DND-41 (cell line): ENCODE results near the gene IL1R2.

Experiments
- ATAC-seq: fragments of 200-7000 bp; cut with Tn5 transposase; 3 replicates; pipeline ENCODE4 v1.9.1; 2021; ENCODE audit warnings: low read depth; ENCODE audit not compliant: insufficient read depth
- DNase-seq: peaks from one replicate; pipeline ENCODE4 v3.0.0-alpha.2; 2020
- H2AFZ ChIP-seq: 2 replicates; pipeline ENCODE4 v1.6.0; 2012; ENCODE audit warnings: low read depth, low read length
- H3K27ac ChIP-seq: 2 replicates; pipeline ENCODE4 v1.5.1; 2012; ENCODE audit warnings: low read length, inconsistent platforms
- H3K27me3 ChIP-seq: fragments of 200-600 bp; sonication (generic); 2 replicates; pipeline ENCODE4 v1.6.0; 2012; ENCODE audit warnings: low read length, mild to moderate bottlenecking, inconsistent platforms; ENCODE audit not compliant: insufficient read depth, poor library complexity
- H3K36me3 ChIP-seq: 2 replicates; pipeline ENCODE4 v1.5.1; 2012; ENCODE audit warnings: low read length, inconsistent platforms; ENCODE audit not compliant: insufficient read depth
- H3K4me1 ChIP-seq: 2 replicates; pipeline ENCODE4 v1.5.1; 2012; ENCODE audit warnings: mild to moderate bottlenecking, low read length; ENCODE audit not compliant: insufficient read depth
- H3K4me2 ChIP-seq: 2 replicates; pipeline ENCODE4 v1.6.0; 2012; ENCODE audit warnings: mild to moderate bottlenecking, moderate library complexity, low read length, inconsistent platforms; ENCODE audit not compliant: insufficient read depth
- H3K4me3 ChIP-seq, 2 experiments: fragments of 200-600 bp in 1 of 2; shearing (Covaris generic) in 1 of 2; 2 replicates each; pipeline ENCODE4 v1.5.1; 2012 to 2016; ENCODE audit warnings: inconsistent platforms in 2 of 2, low read length in 2 of 2, mild to moderate bottlenecking in 2 of 2, low read depth in 1 of 2, moderate library complexity in 1 of 2
- H3K79me2 ChIP-seq: 2 replicates; pipeline ENCODE4 v1.6.0; 2012; ENCODE audit warnings: low read length, inconsistent platforms; ENCODE audit not compliant: insufficient read depth
- H3K9ac ChIP-seq: 2 replicates; pipeline ENCODE4 v1.6.0; 2012; ENCODE audit warnings: low read depth, mild to moderate bottlenecking, inconsistent platforms, low read length, moderate library complexity
- H3K9me3 ChIP-seq: 2 replicates; pipeline ENCODE4 v1.5.1; 2012; ENCODE audit warnings: low read length, moderate library complexity, mild to moderate bottlenecking, inconsistent platforms; ENCODE audit not compliant: insufficient read depth, severe bottlenecking
- H4K20me1 ChIP-seq: 2 replicates; pipeline ENCODE4 v1.6.0; 2012; ENCODE audit warnings: low read length; ENCODE audit not compliant: insufficient read depth
- EZH2 ChIP-seq: IDR thresholded peaks from 3 replicates; pipeline ENCODE4 v1.6.1; 2012; ENCODE audit warnings: borderline replicate concordance, low read depth, mild to moderate bottlenecking, moderate library complexity, low read length, inconsistent platforms; ENCODE audit not compliant: severe bottlenecking
- TF ChIP-seq, protein P1 (sequence below): IDR thresholded peaks from 2 replicates; pipeline ENCODE4 v1.5.1; 2012; ENCODE audit warnings: borderline replicate concordance, low read length, moderate library complexity, mild to moderate bottlenecking; ENCODE audit not compliant: poor library complexity, severe bottlenecking; ENCODE audit errors: extremely low read depth

The IL1R2 gene

DNA sequence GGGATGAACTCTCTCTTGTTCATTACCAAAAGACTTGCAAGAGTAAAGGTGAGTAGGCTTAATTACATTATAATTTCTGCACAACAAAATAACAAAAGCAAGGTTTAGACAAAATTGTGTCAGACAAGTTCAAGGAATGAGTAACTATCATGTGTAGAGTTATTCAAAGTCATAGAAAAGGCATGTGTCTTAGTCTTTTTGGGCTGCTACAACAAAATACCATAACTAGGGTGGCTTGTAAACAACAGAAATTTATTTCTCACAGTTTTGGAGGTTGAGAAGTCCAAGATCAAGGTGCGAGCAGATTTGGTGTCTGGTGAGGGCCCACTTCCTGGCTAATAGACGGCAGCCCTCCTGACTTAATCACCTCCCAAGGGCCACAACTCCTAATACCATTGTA lies 37.6 kb downstream of the IL1R2 start:
- no peak overlapping the region for H3K9ac ChIP-seq
- no peaks in the 10 kb centered on the region for H3K36me3 ChIP-seq
- DNase-seq (no peak), ATAC-seq (no peak)
- no peak overlapping the region for H3K4me2 ChIP-seq
- H2AFZ ChIP-seq, result no peak overlapping the region
- peaks cover 8% of the 10 kb centered on the region for H3K4me1 ChIP-seq
- H3K4me3 ChIP-seq, result no peak overlapping the region
- no peaks in the 10 kb centered on the region for H3K9me3 ChIP-seq
- H4K20me1 ChIP-seq, result no peaks in the 10 kb centered on the region
- no peak overlapping the region for H3K27ac ChIP-seq
- H3K79me2 ChIP-seq, result no peaks in the 10 kb centered on the region
- TF ChIP-seq, protein P1, sequence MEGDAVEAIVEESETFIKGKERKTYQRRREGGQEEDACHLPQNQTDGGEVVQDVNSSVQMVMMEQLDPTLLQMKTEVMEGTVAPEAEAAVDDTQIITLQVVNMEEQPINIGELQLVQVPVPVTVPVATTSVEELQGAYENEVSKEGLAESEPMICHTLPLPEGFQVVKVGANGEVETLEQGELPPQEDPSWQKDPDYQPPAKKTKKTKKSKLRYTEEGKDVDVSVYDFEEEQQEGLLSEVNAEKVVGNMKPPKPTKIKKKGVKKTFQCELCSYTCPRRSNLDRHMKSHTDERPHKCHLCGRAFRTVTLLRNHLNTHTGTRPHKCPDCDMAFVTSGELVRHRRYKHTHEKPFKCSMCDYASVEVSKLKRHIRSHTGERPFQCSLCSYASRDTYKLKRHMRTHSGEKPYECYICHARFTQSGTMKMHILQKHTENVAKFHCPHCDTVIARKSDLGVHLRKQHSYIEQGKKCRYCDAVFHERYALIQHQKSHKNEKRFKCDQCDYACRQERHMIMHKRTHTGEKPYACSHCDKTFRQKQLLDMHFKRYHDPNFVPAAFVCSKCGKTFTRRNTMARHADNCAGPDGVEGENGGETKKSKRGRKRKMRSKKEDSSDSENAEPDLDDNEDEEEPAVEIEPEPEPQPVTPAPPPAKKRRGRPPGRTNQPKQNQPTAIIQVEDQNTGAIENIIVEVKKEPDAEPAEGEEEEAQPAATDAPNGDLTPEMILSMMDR, result no peak
- no peak for TF ChIP-seq EZH2
- H3K27me3 ChIP-seq, result peaks cover 14% of the 10 kb centered on the region

DNA sequence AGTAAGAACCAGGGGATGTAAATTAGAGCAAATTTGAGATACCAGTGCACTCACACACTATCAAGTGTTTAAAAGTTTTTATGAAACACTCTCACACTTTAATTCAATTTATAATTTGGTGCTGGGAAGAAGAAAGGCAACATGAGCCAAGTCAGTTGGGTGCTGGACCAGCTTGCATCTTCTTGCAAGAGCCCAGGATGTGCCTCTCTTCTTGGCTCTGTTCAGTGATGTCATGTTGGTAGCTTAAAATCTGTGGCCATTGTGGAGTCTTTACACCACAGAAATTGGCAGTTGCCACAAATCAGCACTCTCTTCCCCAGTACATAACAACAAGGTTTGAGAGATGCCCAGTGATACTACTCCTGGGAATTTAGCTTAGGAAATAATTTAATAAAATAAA lies 38.2 kb downstream of the IL1R2 start:
- no peak overlapping the region for H3K9ac ChIP-seq
- peaks cover 8% of the 10 kb centered on the region for H3K4me1 ChIP-seq
- no peak for ATAC-seq
- H3K79me2 ChIP-seq, result no peaks in the 10 kb centered on the region
- TF ChIP-seq, protein P1, result no peak
- TF ChIP-seq EZH2, result no peak
- no peak overlapping the region for H3K4me2 ChIP-seq
- no peaks in the 10 kb centered on the region for H3K36me3 ChIP-seq
- H2AFZ ChIP-seq, result no peak overlapping the region
- peaks cover 14% of the 10 kb centered on the region for H3K27me3 ChIP-seq
- H3K9me3 ChIP-seq, result no peaks in the 10 kb centered on the region
- no peak overlapping the region for H3K4me3 ChIP-seq
- DNase-seq, result no peak
- H3K27ac ChIP-seq, result no peak overlapping the region
- H4K20me1 ChIP-seq, result no peaks in the 10 kb centered on the region

DNA sequence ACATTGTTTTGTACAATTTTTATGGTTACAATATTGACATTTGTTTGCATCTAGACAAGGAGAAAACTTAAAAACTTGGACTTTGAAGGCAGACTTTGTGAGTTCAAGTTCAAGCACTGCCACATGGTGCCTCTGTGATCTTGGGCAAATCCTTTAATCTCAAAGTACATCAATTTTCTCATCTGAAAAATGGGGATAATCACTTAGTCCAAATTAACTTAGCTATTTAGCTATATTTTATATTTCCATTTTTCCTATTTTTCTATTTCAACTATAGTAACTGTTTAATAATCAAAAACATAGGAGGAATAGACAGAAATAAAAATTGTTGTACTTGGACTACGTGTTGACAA lies 38.7 kb downstream of the IL1R2 start:
- peaks cover 13% of the 10 kb centered on the region for H3K27me3 ChIP-seq
- no peak for DNase-seq
- TF ChIP-seq, protein P1, result no peak
- TF ChIP-seq EZH2, result no peak

DNA sequence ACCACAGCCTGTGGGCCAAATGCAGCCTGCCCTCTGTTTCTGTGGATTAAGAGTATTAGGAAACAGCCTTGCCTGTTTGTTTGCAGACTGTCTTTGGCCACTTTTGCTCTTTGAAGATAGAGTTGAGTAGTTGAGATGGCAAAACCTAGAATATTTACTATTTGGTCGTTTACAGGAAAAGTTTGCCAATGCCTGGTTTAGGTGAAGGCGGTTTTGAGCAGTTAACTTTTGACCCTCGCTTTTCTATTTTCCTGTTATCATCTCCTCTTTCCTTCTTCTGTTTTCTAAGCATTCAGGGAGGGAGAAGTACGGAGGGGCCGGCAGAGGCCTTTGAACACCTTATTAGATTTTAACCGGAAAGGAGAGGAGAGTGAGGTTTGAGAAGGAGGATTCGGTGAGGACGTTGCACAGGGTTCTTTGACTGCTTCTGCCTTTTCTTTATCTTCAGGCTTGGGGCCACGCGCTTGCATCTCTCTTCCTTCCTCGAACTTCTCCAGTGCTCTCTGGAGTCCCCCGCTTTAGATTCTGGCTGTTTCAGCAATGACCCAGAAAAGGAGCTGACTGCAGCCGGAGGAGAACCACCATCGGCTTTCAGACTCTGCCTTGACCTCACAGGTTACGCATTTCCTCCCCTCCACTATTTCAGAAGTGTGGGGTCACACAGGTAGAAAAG lies 39.2 kb downstream of the IL1R2 start:
- H3K9ac ChIP-seq, result no peak overlapping the region
- no peaks in the 10 kb centered on the region for H4K20me1 ChIP-seq
- TF ChIP-seq, protein P1, result no peak
- no peak for TF ChIP-seq EZH2
- no peak overlapping the region for H3K4me2 ChIP-seq
- H2AFZ ChIP-seq, result no peak overlapping the region
- H3K27ac ChIP-seq, result no peak overlapping the region
- H3K4me3 ChIP-seq, result no peak overlapping the region
- peaks cover 8% of the 10 kb centered on the region for H3K27me3 ChIP-seq
- DNase-seq, result no peak
- H3K79me2 ChIP-seq, result no peaks in the 10 kb centered on the region
- no peaks in the 10 kb centered on the region for H3K36me3 ChIP-seq
- peaks cover 8% of the 10 kb centered on the region for H3K4me1 ChIP-seq
- no peaks in the 10 kb centered on the region for H3K9me3 ChIP-seq
- ATAC-seq, result no peak

More for the DNA sequence above, 38.7 kb downstream of the IL1R2 start:
- no peaks in the 10 kb centered on the region for H3K36me3 ChIP-seq
- no peak overlapping the region for H3K9ac ChIP-seq
- ATAC-seq, result no peak
- no peak overlapping the region for H2AFZ ChIP-seq
- H3K79me2 ChIP-seq, result no peaks in the 10 kb centered on the region
- no peak overlapping the region for H3K27ac ChIP-seq
- no peak overlapping the region for H3K4me2 ChIP-seq
- H3K4me1 ChIP-seq, result peaks cover 8% of the 10 kb centered on the region
- no peaks in the 10 kb centered on the region for H3K9me3 ChIP-seq
- no peak overlapping the region for H3K4me3 ChIP-seq
- no peaks in the 10 kb centered on the region for H4K20me1 ChIP-seq
